Activated CD8-positive, alpha-beta T cell treated with anti-CD3 and anti-CD28 coated beads for 36 hours (primary cell): Measurements from ENCODE around the gene GCNT2. TPM values are rescaled to one million over a fixed set of nuclear protein-coding genes. Genes with fewer than 3 reads are reported as not detected.

Experiments used
- ATAC-seq: fragments of 200-7000 bp; cut with Tn5 transposase; one replicate; pipeline ENCODE4 v1.10.0; 2021; ENCODE audit warnings: mild to moderate bottlenecking, moderate library complexity
- CTCF ChIA-PET: fragments of 350-600 bp; sonication (Branson Sonifier 250); formaldehyde crosslinking; loops from one replicate; lab custom pipeline; 2021; ENCODE audit warnings: antibody characterized with exemption; lab: Charles Lee
- POLR2A ChIA-PET: fragments of 350-600 bp; sonication (Branson Sonifier 250); formaldehyde crosslinking; loops from one replicate; lab custom pipeline; 2021; ENCODE audit warnings: antibody characterized with exemption; lab: Charles Lee
- DNase-seq: peaks from one replicate; pipeline ENCODE4 v3.0.0-alpha.2; 2020
- H3K27ac Mint-ChIP-seq: one replicate; pipeline ENCODE4 v1.8.0; 2021; ENCODE audit warnings: mild to moderate bottlenecking, mixed read lengths
- H3K27me3 Mint-ChIP-seq: one replicate; pipeline ENCODE4 v1.8.0; 2021; ENCODE audit warnings: mixed read lengths
- H3K36me3 Mint-ChIP-seq: one replicate; pipeline ENCODE4 v1.8.0; 2021; ENCODE audit warnings: low read depth, mixed read lengths
- H3K4me1 Mint-ChIP-seq: one replicate; pipeline ENCODE4 v1.8.0; 2021; ENCODE audit warnings: low read depth, mixed read lengths
- H3K4me3 Mint-ChIP-seq: one replicate; pipeline ENCODE4 v1.8.0; 2021; ENCODE audit warnings: mild to moderate bottlenecking, moderate library complexity, mixed read lengths
- H3K9me3 Mint-ChIP-seq: one replicate; pipeline ENCODE4 v1.8.0; 2021; ENCODE audit warnings: mixed read lengths
- intact Hi-C: fragments of 100-400 bp; cut with micrococcal nuclease; formaldehyde crosslinking; loops from one replicate; pipeline ENCODE4 v1.10.0; 2022
- total RNA-seq, 2 experiments: library from RNA; stranded (reverse); gene quantifications; one replicate each; pipeline ENCODE4 v1.2.3, GENCODE V29; 2021
- TF ChIP-seq, protein P1 (sequence below): fragments of 200-600 bp; IDR thresholded peaks from one replicate; pipeline ENCODE4 v1.8.0; 2022; ENCODE audit warnings: antibody characterized with exemption, mild to moderate bottlenecking

GCNT2 gene
- total RNA-seq, 2 experiments from 2014 or later = 2.3 to 2.7 TPM

GRCh38 chr6:10543488-10543887 is 22.3 kb downstream of the GCNT2 start:
- DNase-seq (no peak), ATAC-seq (no peak)
- Mint-ChIP-seq H3K27me3 (no peaks in the 10 kb centered on the region), H3K4me1 (peaks cover 3% of the 10 kb centered on the region), H3K4me3 (no peak overlapping the region), H3K9me3 (no peaks in the 10 kb centered on the region), H3K27ac (no peak overlapping the region), H3K36me3 (peaks cover 1% of the 10 kb centered on the region)
- intact Hi-C loops = no loop called here
- TF ChIP-seq, protein P1, sequence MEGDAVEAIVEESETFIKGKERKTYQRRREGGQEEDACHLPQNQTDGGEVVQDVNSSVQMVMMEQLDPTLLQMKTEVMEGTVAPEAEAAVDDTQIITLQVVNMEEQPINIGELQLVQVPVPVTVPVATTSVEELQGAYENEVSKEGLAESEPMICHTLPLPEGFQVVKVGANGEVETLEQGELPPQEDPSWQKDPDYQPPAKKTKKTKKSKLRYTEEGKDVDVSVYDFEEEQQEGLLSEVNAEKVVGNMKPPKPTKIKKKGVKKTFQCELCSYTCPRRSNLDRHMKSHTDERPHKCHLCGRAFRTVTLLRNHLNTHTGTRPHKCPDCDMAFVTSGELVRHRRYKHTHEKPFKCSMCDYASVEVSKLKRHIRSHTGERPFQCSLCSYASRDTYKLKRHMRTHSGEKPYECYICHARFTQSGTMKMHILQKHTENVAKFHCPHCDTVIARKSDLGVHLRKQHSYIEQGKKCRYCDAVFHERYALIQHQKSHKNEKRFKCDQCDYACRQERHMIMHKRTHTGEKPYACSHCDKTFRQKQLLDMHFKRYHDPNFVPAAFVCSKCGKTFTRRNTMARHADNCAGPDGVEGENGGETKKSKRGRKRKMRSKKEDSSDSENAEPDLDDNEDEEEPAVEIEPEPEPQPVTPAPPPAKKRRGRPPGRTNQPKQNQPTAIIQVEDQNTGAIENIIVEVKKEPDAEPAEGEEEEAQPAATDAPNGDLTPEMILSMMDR = no peak
- ChIA-PET POLR2A (no interaction called here), CTCF (no interaction called here)

- Mint-ChIP-seq H3K4me3 (no peak overlapping the region), H3K27ac (no peak overlapping the region), H3K36me3 (peaks cover 1% of the 10 kb centered on the region), H3K9me3 (no peaks in the 10 kb centered on the region), H3K4me1 (peaks cover 3% of the 10 kb centered on the region), H3K27me3 (no peaks in the 10 kb centered on the region)
- TF ChIP-seq, protein P1 = no peak
- ATAC-seq (no peak), DNase-seq (no peak)
- intact Hi-C loops = no loop called here
- POLR2A ChIA-PET = no interaction called here
- CTCF ChIA-PET = interaction anchor here (1.2 to 1.8 kb wide), 3 partner anchors 10 to 79 kb away, joined by 4 to 5 read pairs (median 5); no protein-coding TSS in a partner anchor
These were observed 24.3 kb downstream of the GCNT2 start for GRCh38 chr6:10545482-10545881.

GRCh38 chr6:10547809-10548208 is 26.7 kb downstream of the GCNT2 start:
- no peaks in the 10 kb centered on the region for H3K9me3 Mint-ChIP-seq
- peaks cover 3% of the 10 kb centered on the region for H3K4me1 Mint-ChIP-seq
- no peak overlapping the region for H3K4me3 Mint-ChIP-seq
- H3K36me3 Mint-ChIP-seq = no peaks in the 10 kb centered on the region
- TF ChIP-seq, protein P1 = no peak
- CTCF ChIA-PET = interaction anchor here (1.6 kb wide), 1 partner anchor 38 kb away, joined by 4 read pairs; no protein-coding TSS in a partner anchor
- intact Hi-C loops = no loop called here
- H3K27ac Mint-ChIP-seq = no peak overlapping the region
- H3K27me3 Mint-ChIP-seq = no peaks in the 10 kb centered on the region
- no peak for ATAC-seq
- POLR2A ChIA-PET = interaction anchor here (0.8 kb wide), 1 partner anchor 11 kb away, joined by 3 read pairs; no protein-coding TSS in a partner anchor
- no peak for DNase-seq

GRCh38 chr6:10550764-10551163 is 29.6 kb downstream of the GCNT2 start:
- DNase-seq (no peak), ATAC-seq (no peak)
- Mint-ChIP-seq H3K4me1 (peaks cover 3% of the 10 kb centered on the region), H3K4me3 (no peak overlapping the region), H3K9me3 (no peaks in the 10 kb centered on the region), H3K27ac (no peak overlapping the region), H3K27me3 (no peaks in the 10 kb centered on the region), H3K36me3 (no peaks in the 10 kb centered on the region)
- ChIA-PET CTCF (interaction anchor here (0.8 kb wide), 1 partner anchor 73 kb away, joined by 3 read pairs; no protein-coding TSS in a partner anchor), POLR2A (interaction anchor here (0.6 kb wide), 1 partner anchor 315 kb away, joined by 3 read pairs; no protein-coding TSS in a partner anchor)
- TF ChIP-seq, protein P1 = no peak
- intact Hi-C loops = no loop called here

- DNase-seq (no peak), ATAC-seq (no peak)
- no peaks in the 10 kb centered on the region for H3K27me3 Mint-ChIP-seq
- TF ChIP-seq, protein P1 = no peak
- ChIA-PET POLR2A (no interaction called here), CTCF (no interaction called here)
- intact Hi-C loops = no loop called here
- H3K9me3 Mint-ChIP-seq = no peaks in the 10 kb centered on the region
- H3K27ac Mint-ChIP-seq = no peak overlapping the region
- H3K4me1 Mint-ChIP-seq = no peaks in the 10 kb centered on the region
- H3K4me3 Mint-ChIP-seq = no peak overlapping the region
- no peaks in the 10 kb centered on the region for H3K36me3 Mint-ChIP-seq
These were observed 31.2 kb downstream of the GCNT2 start for GRCh38 chr6:10552270-10552810.
